Vagina (tissue), 2 donors: ENCODE measurements around the gene HIRA. TPM values are rescaled to one million over a fixed set of nuclear protein-coding genes. Genes with fewer than 3 reads are reported as not detected.

Experiments
- DNase-seq, 2 donors: peaks; one replicate each; pipeline ENCODE4 v3.0.0-alpha.2; 2017; ENCODE audit errors: extremely low spot score in 2 of 2
- H3K27ac ChIP-seq: fragments of 200-600 bp; sonication (generic); one replicate; pipeline ENCODE4 v1.5.1; 2019
- H3K27me3 ChIP-seq: fragments of 200-600 bp; sonication (generic); one replicate; pipeline ENCODE4 v1.5.1; 2019
- H3K36me3 ChIP-seq, 2 donors: fragments of 200-600 bp; sonication (generic); one replicate each; pipeline ENCODE4 v1.5.1; 2017 to 2019
- H3K4me1 ChIP-seq: fragments of 200-600 bp; sonication (generic); one replicate; pipeline ENCODE4 v1.5.1; 2019
- H3K4me3 ChIP-seq, 2 donors: fragments of 200-600 bp; sonication (generic); 1 replicate in 1 of 2; 2 replicates in 1 of 2; pipeline ENCODE4 v1.5.1; 2016 to 2019
- H3K9me3 ChIP-seq: fragments of 200-600 bp; sonication (generic); one replicate; pipeline ENCODE4 v1.5.1; 2019
- CTCF ChIP-seq, 3 experiments: fragments of 450-650 bp in 2 of 3; fragments of 200-600 bp in 1 of 3; sonication (generic) in 1 of 3; IDR thresholded peaks; one replicate each; pipeline ENCODE4 v1.5.1; 2017 to 2019; ENCODE audit warnings: antibody characterized with exemption in 3 of 3, mild to moderate bottlenecking in 2 of 3, moderate library complexity in 2 of 3
- POLR2A ChIP-seq, 2 donors: fragments of 450-650 bp; IDR thresholded peaks; one replicate each; pipeline ENCODE4 v1.6.1; 2017; ENCODE audit warnings: antibody characterized with exemption in 2 of 2, mild to moderate bottlenecking in 2 of 2, moderate library complexity in 2 of 2
- POLR2AphosphoS5 ChIP-seq, 2 donors: sonication (generic); formaldehyde crosslinking; IDR thresholded peaks; one replicate each; pipeline ENCODE4 v1.9.0; 2017; ENCODE audit warnings: antibody characterized with exemption in 2 of 2, mild to moderate bottlenecking in 2 of 2, low read depth in 1 of 2; ENCODE audit not compliant: insufficient read depth in 1 of 2
- intact Hi-C: fragments of 100-400 bp; cut with DNase I; formaldehyde crosslinking; loops from one replicate; pipeline ENCODE4 v1.15.1; 2023
- total RNA-seq: library from RNA; depleted of rRNA; stranded (reverse); fragments of >200 nt; gene quantifications from one replicate; pipeline ENCODE4 v1.2.3, GENCODE V29; 2016

HIRA gene
- total RNA-seq, 1 donor from 2014 or later: 13.5 TPM

- Histone ChIP-seq H3K27ac (no peak overlapping the region), H3K36me3 (peaks cover 0 to 65% of the 10 kb centered on the region in 2 donors), H3K27me3 (no peaks in the 10 kb centered on the region), H3K9me3 (no peaks in the 10 kb centered on the region), H3K4me3 (no peak overlapping the region), H3K4me1 (no peaks in the 10 kb centered on the region)
- peak in 1 of 2 donors; percentile 20 for DNase-seq
- TF ChIP-seq CTCF (IDR thresholded peaks at IDR 0.05) (no peak), POLR2A (IDR thresholded peaks at IDR 0.05) (no peak), POLR2AphosphoS5 (IDR thresholded peaks at IDR 0.05; ENCODE audit: insufficient read depth in 1 of 2, low read depth in 1 of 2) (no peak)
- intact Hi-C loops: no loop called here
Observed at GRCh38 chr22:19464546-19464945, 33.0 kb upstream of the HIRA start.

DNA sequence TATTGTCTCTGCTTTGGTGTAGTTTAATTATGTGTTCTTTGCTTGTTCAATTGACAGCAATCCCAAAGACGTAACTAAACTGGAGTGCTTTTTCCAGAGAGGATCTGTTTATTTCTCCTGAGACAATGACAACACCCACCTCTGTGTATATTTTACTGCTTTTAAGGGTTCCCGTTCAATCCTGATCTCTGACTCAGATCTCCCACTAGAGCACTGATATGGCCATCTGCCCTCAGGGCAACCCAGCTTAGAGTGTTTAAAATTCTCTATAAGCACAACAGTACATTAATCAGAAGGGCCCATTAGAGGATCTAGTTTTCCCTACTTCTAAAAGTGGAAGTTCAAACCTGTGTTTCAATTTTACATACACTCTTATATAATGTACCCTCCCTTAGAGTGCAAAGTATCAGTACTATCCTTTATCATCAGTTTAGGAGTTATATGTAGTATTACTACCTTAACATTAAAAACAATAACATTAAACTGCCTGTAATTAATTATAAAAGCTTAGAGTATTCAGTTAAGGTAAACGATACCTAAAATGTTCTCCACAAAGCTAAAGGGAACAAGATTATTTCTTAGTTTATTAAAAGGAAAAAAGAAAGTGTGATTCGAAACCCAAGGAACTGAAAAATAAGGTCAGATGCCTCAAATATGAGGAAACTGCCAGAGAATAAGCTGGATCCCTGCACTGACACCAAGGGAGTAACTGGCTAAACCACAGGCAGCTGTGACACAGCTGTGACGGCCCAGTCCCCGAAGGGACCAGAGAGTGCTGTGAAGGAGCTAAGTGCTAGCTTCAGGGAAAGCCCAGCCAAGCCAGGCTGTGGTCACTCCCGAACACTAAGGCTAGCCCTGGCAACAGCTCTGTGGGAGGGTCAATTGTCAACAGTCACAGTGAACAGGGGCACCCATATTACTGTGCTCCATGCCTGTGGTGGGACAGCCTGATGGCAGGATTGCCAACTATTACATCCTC, 32.2 kb upstream of the HIRA start:
- intact Hi-C loops: no loop called here

DNA sequence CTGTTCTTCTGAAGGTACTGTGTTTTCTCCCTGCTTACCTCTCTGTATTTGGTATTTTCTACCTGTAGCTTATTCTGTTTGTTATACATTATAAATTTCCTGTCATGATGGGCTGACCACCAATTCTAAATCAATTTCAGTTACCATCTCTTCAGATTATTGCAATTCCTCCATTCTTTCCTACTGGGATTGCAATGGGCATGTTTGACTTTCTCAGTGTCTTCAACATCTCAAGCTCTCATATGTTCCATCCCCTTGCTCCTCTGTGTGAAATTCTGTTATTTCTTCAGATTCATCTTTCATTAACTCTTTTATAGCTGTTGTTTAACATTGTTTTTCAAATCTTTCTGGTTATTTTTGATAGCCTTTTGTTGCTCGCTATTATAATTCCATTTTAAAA, 31.5 kb upstream of the HIRA start:
- no peaks in the 10 kb centered on the region for H3K9me3 ChIP-seq
- no peak for DNase-seq
- H3K27me3 ChIP-seq: no peaks in the 10 kb centered on the region
- no peak overlapping the region for H3K4me3 ChIP-seq
- H3K36me3 ChIP-seq: peaks cover 0 to 52% of the 10 kb centered on the region in 2 donors
- H3K27ac ChIP-seq: no peak overlapping the region
- H3K4me1 ChIP-seq: no peaks in the 10 kb centered on the region
- no peak for TF ChIP-seq CTCF (IDR thresholded peaks at IDR 0.05)
- no peak for TF ChIP-seq POLR2AphosphoS5 (IDR thresholded peaks at IDR 0.05; ENCODE audit: insufficient read depth in 1 of 2, low read depth in 1 of 2)
- TF ChIP-seq POLR2A (IDR thresholded peaks at IDR 0.05): no peak
- intact Hi-C loops: no loop called here

More for the DNA sequence above, 32.2 kb upstream of the HIRA start:
- no peak for TF ChIP-seq POLR2AphosphoS5 (IDR thresholded peaks at IDR 0.05; ENCODE audit: insufficient read depth in 1 of 2, low read depth in 1 of 2)
- TF ChIP-seq POLR2A (IDR thresholded peaks at IDR 0.05): no peak
- no peak for TF ChIP-seq CTCF (IDR thresholded peaks at IDR 0.05)
- H3K9me3 ChIP-seq: no peaks in the 10 kb centered on the region
- H3K27ac ChIP-seq: no peak overlapping the region
- no peak for DNase-seq
- H3K4me3 ChIP-seq: no peak overlapping the region
- H3K27me3 ChIP-seq: no peaks in the 10 kb centered on the region
- peaks cover 0 to 57% of the 10 kb centered on the region in 2 donors for H3K36me3 ChIP-seq
- no peaks in the 10 kb centered on the region for H3K4me1 ChIP-seq

DNA sequence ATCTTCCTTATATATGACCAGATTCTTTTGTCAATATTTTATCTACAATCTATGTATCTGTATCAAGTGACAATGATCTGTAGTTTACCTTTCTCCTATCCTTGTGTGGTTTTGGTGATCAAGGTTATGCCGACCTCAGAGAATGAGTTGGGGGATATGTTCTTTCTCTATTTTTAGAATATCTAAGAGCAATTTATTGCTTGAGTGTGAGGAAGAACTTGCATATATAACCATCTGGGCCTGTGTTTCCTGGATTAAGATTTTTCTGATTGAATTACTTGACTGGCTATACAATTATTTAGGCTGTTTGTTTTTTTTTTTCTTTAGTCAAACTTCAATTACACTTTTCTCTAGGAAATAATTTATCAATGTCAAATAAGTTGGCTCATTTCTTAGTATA, 30.0 kb upstream of the HIRA start:
- intact Hi-C loops: no loop called here
- H3K4me1 ChIP-seq: no peaks in the 10 kb centered on the region
- TF ChIP-seq CTCF (IDR thresholded peaks at IDR 0.05) (no peak), POLR2AphosphoS5 (IDR thresholded peaks at IDR 0.05; ENCODE audit: insufficient read depth in 1 of 2, low read depth in 1 of 2) (no peak), POLR2A (IDR thresholded peaks at IDR 0.05) (no peak)
- DNase-seq: no peak
- no peaks in the 10 kb centered on the region for H3K27me3 ChIP-seq
- H3K27ac ChIP-seq: no peak overlapping the region
- H3K9me3 ChIP-seq: no peaks in the 10 kb centered on the region
- H3K4me3 ChIP-seq: no peak overlapping the region
- peaks cover 0 to 52% of the 10 kb centered on the region in 2 donors for H3K36me3 ChIP-seq

DNA sequence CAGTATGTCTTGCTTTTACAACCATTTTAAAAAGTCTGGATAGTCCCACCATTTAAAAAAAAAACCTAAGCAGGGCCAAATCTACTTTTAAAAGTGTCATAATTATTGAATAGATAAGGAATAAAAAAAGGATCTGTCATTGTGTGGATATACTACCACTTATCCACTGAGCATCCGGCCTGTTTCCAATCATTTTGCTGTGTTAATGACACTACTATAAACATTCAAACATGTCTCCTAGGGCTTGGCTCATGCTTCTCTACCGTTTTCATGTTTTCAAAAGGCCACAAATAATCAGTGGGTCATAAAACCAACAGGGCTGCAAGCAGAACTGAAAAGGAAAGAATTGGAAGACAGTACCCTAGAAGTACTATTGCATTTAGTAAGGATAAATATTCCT, 28.5 kb upstream of the HIRA start:
- no peak overlapping the region for H3K27ac ChIP-seq
- no peaks in the 10 kb centered on the region for H3K9me3 ChIP-seq
- DNase-seq: no peak
- TF ChIP-seq POLR2A (IDR thresholded peaks at IDR 0.05): no peak
- TF ChIP-seq CTCF (IDR thresholded peaks at IDR 0.05): no peak
- no peak for TF ChIP-seq POLR2AphosphoS5 (IDR thresholded peaks at IDR 0.05; ENCODE audit: insufficient read depth in 1 of 2, low read depth in 1 of 2)
- intact Hi-C loops: no loop called here
- H3K4me3 ChIP-seq: no peak overlapping the region
- peaks cover 0 to 52% of the 10 kb centered on the region in 2 donors for H3K36me3 ChIP-seq
- H3K4me1 ChIP-seq: no peaks in the 10 kb centered on the region
- no peaks in the 10 kb centered on the region for H3K27me3 ChIP-seq
